Astrocyte of the cerebellum (primary cell): Measurements from ENCODE around the gene ACSF3.

ENCODE experiments used
- DNase-seq: peaks from one replicate; pipeline ENCODE4 v3.0.0-alpha.2; 2011; ENCODE audit warnings: low read depth
- H3K4me3 ChIP-seq: 2 replicates; pipeline ENCODE4 v1.5.1; 2011; ENCODE audit warnings: mild to moderate bottlenecking, low read depth, low read length, moderate library complexity
- in situ Hi-C: cut with HindIII; loops from 2 replicates; pipeline ENCODE4 v1.10.0; 2017; ENCODE audit warnings: low sequenced_read_pairs
- TF ChIP-seq, protein P1 (sequence below): IDR thresholded peaks from 2 replicates; pipeline ENCODE4 v1.5.1; 2012; ENCODE audit warnings: low read length, low read depth, moderate library complexity, mild to moderate bottlenecking; ENCODE audit errors: missing control alignments

ACSF3 gene

DNA sequence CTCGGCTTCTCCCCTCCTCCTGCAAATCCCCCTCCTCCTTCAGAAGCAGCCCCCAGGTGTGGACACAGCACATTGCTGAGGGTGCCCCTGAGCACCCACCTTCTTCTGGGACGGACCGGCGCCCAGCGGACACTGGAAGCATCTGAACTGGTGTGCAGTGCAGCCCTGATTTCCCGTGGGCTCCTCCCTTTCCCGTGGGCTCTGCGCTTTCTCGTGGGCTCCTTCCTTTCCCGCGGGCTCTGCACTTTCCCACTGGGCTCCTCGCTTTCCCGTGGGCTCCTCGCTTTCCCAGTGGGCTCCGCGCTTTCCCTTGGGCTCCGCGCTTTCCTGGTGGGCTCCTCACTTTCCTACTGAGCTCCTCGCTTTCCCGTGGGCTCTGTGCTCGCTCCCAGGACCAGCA, 32.6 kb upstream of the ACSF3 start:
- TF ChIP-seq, protein P1, sequence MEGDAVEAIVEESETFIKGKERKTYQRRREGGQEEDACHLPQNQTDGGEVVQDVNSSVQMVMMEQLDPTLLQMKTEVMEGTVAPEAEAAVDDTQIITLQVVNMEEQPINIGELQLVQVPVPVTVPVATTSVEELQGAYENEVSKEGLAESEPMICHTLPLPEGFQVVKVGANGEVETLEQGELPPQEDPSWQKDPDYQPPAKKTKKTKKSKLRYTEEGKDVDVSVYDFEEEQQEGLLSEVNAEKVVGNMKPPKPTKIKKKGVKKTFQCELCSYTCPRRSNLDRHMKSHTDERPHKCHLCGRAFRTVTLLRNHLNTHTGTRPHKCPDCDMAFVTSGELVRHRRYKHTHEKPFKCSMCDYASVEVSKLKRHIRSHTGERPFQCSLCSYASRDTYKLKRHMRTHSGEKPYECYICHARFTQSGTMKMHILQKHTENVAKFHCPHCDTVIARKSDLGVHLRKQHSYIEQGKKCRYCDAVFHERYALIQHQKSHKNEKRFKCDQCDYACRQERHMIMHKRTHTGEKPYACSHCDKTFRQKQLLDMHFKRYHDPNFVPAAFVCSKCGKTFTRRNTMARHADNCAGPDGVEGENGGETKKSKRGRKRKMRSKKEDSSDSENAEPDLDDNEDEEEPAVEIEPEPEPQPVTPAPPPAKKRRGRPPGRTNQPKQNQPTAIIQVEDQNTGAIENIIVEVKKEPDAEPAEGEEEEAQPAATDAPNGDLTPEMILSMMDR, result no peak
- H3K4me3 ChIP-seq, result no peak overlapping the region
- no peak for DNase-seq
- in situ Hi-C loops, result no loop called here

DNA sequence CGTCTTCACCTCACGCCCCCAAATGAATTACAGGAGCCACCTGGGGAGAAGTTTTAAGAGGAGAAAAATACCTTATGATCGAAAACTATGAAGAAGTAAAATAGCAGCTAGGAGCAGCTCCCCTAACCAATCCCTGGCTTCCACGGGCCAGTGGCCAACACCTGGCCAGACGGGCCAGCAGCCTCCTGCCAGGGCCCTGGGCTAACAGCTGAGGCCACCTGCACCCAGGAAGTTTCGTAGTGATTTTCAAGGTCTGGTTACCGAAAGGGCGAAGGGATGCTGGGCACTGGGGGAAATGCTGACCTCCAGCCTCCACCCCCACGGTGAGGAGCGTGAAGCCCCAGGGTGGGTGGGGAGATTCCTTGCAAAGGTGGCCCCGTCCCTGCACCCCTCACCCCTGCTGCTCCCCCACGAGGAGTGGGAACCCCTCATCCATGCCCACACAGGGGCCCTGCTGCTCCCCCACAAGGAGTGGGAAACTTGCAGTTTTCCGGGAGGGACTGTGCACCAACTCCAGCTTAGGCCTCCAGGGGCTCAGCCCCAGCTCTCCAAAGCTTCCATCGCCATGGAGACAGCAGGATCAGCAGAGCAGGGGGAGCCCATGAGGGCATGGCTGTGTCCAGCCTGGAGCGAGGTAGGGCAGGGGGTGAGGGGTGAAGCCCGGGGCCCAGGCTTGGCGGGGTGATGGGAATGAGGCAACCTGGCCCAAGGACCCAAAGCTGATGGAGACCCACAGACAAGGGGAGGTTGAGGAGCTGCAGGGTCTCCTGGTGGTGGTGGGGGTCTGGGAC, 31.9 kb upstream of the ACSF3 start:
- TF ChIP-seq, protein P1, result no peak
- no peak overlapping the region for H3K4me3 ChIP-seq
- DNase-seq, result no peak
- in situ Hi-C loops, result no loop called here

DNA sequence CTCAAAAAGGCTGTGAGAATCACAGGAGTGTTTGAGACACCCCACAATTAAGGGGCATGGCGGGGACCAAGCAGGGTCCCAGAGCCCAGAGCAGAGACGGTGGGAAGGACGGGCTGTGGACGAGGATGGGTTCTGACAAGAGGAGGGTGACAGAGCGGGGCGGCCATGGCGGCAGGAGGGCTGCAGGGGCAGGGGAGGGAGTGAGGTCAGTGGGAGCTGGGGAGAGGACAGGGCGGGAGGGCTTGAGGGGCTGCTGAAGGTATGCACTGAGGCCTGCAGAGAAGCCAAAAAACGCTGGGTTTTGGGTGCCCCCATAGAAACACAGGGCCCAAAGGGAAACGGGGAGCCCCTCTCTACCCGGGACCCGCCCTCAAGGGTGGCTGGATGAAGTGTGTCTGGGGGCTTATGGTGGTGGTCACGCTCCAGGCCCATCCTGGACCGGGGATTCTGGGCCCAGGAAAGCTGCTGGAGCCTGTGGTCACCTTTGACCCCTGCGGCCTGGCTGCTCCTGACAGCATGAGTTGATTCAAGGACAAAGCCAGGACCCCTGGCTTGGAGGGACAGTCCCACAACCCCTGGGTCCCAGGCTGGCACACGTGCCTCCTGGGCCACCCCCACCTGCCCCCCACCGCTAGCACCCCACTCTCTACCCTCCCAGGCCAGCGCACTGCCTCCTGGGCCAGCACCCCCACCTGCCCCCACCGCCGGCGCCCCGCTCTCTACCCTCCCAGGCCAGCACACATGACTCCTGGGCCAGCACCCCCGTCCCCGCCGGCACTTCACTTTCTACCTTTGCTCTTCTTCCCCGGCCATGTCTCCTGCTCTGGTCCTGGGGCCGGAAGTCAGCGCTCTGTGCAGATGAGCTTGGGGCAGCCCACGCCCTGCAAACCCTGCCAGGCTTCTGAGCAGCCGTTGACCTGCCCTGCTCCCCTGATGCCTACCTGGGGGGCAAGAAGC, 31.0 kb upstream of the ACSF3 start:
- no peak for DNase-seq
- H3K4me3 ChIP-seq, result no peak overlapping the region
- TF ChIP-seq, protein P1, result no peak
- in situ Hi-C loops, result no loop called here

DNA sequence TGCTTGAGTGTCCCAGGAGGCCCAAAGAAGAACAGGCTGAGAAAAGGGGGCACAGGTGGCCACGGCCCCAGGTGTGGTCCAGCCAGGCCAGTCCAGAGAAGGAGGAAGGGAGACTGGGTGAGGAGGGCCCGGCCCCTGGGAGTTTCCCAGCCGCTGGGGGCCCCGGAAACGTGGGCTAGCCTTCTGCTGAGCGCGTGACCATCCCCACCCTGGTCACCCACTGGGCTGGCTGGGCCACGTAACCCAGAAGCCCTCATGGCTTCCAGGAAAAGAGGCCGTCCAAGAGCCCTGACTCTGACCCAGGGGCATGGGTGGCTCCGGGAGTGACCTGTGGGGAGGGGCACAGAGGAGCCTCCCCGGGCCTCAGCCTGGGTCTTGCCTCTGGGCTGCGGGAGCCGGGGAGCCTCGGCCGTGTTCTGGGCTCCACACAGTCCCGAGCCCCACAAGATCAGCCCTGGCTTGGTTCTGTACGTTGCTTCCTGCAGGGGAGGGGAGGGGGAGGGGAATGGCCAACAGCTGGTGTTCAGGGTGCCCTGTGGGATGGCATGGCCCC, 29.8 kb upstream of the ACSF3 start:
- in situ Hi-C loops, result no loop called here
- no peak for DNase-seq
- no peak overlapping the region for H3K4me3 ChIP-seq
- TF ChIP-seq, protein P1, result no peak

DNA sequence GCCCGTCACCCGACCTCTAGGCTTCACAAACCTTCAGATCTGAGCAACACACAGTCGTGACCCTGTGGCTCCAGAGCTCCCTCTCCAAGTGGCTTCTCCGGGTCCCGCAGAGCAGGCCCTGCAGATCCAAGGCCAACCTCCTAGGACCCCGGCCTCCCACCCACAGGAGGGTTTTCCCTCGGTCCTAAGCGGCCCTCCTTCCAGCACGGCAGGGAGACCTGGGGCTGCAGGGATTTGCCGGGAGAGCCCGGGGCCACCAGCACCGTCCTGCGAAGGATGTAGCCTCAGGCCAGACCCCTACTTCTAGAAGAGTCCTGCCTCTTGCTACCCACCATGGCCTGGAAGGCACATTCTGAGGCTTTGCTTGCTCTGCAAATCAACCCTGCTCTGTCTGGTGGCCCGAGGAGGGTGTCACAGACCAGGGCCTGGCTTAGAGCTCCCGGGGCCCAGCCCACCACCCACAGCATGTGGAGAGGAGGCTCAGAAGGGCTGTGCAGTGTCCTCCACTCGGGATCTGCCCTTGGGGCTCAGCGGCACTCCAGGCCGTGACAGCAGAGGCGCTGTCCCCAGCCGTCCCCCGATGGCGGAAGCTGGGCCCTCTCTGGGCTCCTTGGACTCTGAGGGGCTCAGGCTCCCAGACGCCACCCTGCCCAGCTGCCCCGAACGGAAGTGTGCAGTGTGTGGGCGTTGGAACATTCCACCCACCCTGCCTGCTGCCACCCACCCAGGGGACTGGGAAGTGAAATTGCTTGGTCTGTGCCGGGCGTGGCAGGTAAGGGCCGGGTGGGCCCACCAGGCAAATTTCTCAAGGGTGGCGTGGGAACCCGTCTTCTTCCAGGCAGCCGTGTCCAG, 28.8 kb upstream of the ACSF3 start:
- H3K4me3 ChIP-seq, result no peak overlapping the region

More for the DNA sequence above, 28.8 kb upstream of the ACSF3 start:
- in situ Hi-C loops, result no loop called here
- DNase-seq, result no peak
- TF ChIP-seq, protein P1, result no peak
